SHP77 (cell line): ENCODE data around the gene GIPC1.

ENCODE experiments used
- DNase-seq, 2 experiments: peaks; one replicate each; lab custom pipeline; 2025; lab: John Stamatoyannopoulos, UW

Gene GIPC1

DNA sequence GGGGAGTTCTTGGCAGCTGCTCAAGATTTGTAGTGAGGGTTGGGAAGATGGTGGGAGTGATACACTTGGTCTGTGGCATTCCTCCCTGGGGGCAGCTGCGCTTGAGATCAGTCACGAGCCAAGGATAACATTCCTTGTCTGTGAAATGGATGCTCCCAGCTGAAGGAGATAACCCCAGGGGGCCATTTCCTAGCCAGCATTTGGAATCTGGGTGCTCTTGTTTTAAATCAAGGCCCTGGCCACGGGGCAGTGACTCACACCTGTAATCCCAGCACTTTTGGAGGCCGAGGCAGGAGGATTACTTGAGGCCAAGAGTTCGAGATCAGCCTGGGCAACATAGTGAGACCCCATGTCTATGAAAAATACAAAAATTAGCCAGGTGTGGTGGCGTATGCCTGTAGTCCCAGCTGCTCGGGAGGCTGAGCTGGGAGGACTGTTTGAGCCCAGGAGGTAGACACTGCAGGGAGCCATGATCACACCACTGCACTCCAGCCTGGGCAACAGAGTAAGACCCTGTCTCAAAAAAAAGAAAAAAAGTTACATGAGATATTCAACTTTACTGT, 58.3 kb downstream of the GIPC1 start:
- no peak for DNase-seq

- no peak for DNase-seq
Measured at GRCh38 chr19:14435320-14436050, 60.4 kb downstream of the GIPC1 start.

- DNase-seq = no peak
Measured at GRCh38 chr19:14434543-14435319, 61.2 kb downstream of the GIPC1 start.

- peak in 1 of 2 experiments; percentile 12 for DNase-seq
Measured at GRCh38 chr19:14433554-14434501, 62.1 kb downstream of the GIPC1 start.

DNA sequence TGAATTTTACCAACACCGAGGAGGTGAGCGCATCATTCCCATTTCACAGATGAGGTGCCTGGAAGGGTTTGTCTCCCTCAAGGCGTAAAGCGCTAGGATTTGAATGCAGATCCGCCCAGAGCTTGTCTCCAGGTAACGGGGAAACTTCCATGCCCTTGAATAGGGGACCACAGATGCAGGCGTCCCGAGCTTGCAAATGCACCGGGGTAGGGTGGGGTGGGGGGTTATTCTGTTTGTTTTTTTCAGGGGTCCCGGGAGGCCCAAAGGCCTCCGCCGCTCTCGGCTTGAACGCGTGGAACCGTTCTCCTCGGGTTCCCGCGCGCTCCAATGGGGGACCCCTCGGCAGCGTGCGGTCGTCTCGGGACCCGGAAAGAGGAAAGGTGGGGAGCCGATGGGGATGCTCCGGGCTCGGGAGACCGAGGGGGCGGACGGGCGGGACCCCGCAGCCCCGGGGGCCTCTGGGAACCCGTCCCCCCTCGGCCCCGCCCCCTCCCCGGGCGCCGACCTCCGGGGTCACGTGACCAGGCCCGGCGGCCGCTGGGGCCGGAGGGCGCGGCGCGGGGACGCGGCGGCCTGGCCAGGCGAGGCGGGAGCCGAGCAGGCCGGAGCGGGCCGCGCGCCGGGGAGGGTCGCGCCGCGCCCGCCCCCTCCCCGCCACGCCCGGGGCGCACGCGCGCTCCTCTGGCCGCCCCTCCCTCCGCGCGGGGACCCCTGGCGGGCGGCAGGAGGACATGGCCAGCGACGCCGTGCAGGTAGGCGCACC, 63.0 kb downstream of the GIPC1 start, which contains the start of gene PKN1:
PKN1 (plus strand) TSS at position 516 of the 763 bp plus-strand sequence; CDS start at position 732, 216 bp downstream.
- DNase-seq = peak in 1 of 2 experiments; percentile 63

DNA sequence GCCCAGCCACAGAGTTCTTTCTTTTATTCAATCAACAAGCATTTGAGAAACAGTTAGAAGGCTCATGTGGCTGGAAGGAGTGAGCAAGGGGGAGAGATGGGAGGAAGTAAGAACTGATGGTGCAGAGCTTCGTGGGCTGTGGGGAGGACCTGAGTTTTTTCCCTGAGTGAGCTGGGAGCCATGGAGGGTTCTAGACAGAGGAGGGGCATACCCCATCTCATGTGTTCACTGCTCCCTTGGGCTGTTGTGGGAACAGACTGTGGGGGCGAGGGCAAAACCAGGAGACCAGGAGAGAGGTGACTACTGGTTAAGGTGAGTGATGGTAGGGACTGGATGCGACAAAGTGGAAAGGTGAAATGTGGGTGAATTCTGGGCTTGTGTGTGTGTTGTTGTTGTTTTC, 65.2 kb downstream of the GIPC1 start:
- DNase-seq = no peak

- DNase-seq = no peak
Measured at GRCh38 chr19:14428882-14429416, 67.0 kb downstream of the GIPC1 start.
